ENCODE results near the gene TMA7B.

TMA7B gene

DNA sequence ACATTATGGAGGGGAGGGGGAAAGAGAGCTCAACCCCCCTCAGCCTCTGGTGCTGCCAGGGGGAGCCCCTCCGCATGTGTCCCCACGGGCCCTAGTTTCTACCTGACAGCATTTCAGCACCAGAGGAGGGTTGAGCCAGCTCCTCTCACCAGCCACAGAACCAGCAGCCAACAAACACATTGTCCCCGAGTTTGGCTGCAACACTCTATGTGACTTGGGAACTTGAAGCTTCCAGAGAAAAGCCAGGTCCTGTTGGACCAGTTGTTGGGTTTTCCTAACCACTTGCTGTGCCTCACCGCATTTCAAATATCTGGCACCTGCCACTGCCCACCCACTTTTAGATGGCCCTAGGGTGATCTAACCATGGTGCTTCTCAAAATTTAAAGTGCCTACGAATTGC is 13.5 kb downstream of the TMA7B start:
- DNase-seq, result no peak
- H3K4me1 Mint-ChIP-seq (ENCODE audit: low read depth), result no peaks in the 10 kb centered on the region
- H3K27me3 Mint-ChIP-seq, result no peaks in the 10 kb centered on the region
- H3K9me3 Mint-ChIP-seq, result no peaks in the 10 kb centered on the region
- H3K27ac Mint-ChIP-seq, result no peak overlapping the region
- H3K4me3 Mint-ChIP-seq, result no peak overlapping the region
- H3K36me3 Mint-ChIP-seq (ENCODE audit: low read depth), result peaks cover 68% of the 10 kb centered on the region

DNA sequence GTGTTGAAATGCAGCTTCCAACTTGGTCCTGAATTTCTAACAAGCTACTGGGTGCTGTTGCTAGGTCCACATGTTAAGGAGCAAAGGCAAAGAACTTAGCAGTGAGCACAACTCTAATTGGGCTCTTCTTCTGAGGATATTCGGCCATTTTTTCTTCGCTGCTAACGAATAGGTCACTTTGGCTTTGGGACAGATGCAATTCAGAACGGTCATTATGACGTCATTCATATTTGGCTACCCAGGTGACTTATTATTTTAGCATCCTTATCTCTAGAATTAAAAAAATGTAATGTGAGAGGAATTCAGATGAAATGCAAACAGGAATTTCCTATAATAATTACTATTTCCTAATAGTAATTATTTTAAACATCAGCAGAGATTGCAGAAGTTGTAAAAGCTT is 13.9 kb downstream of the TMA7B start:
- H3K4me1 Mint-ChIP-seq (ENCODE audit: low read depth), result peaks cover 4% of the 10 kb centered on the region
- H3K27ac Mint-ChIP-seq, result no peak overlapping the region
- H3K36me3 Mint-ChIP-seq (ENCODE audit: low read depth), result peaks cover 64% of the 10 kb centered on the region
- no peak for DNase-seq
- H3K4me3 Mint-ChIP-seq, result no peak overlapping the region
- no peaks in the 10 kb centered on the region for H3K9me3 Mint-ChIP-seq
- H3K27me3 Mint-ChIP-seq, result no peaks in the 10 kb centered on the region

DNA sequence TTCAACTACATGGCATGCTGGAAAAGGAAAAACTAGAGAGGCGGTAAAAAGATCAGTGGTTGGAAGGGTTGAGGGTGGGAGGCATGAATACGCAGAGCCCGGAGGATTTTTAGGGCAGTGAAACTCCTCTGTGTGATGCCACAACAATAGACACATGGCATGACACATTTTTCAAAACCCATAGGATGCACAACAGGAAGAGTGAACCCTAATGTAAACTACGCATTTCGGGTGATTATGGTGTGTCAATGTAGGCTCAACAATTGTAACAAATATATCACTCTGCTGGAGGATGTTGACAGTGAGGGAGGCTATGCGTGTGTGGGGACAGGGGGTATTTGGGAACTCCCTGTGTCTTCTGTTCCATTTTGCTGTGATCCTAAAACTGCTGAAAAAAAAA is 18.9 kb downstream of the TMA7B start:
- Mint-ChIP-seq H3K4me1 (ENCODE audit: low read depth) (peaks cover 21% of the 10 kb centered on the region), H3K27ac (peak overlapping the region; percentile 2), H3K27me3 (no peaks in the 10 kb centered on the region), H3K4me3 (no peak overlapping the region), H3K36me3 (ENCODE audit: low read depth) (peaks cover 17% of the 10 kb centered on the region), H3K9me3 (no peaks in the 10 kb centered on the region)
- no peak for DNase-seq

DNA sequence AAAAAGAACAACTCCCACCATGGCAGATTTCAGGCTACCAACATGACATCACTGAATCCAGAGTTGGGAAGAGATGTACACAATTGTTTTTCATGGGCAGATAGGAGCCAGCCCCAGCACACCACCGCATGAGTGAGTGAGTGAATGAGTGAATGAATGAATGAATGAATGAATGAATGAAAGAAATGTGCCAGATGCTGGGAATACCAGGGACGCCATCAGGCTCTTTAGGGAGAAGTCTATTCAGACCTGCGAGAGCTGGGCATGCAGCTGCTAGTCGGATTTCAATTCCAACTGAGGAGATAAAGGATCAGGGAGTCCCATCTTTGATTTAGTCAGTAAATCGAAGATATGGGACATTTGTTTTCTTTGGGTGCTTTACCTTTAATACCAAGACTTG is 19.3 kb downstream of the TMA7B start:
- no peak for DNase-seq
- Mint-ChIP-seq H3K27me3 (no peaks in the 10 kb centered on the region), H3K36me3 (ENCODE audit: low read depth) (peaks cover 16% of the 10 kb centered on the region), H3K9me3 (no peaks in the 10 kb centered on the region), H3K4me1 (ENCODE audit: low read depth) (peaks cover 21% of the 10 kb centered on the region), H3K27ac (peak overlapping the region; percentile 2), H3K4me3 (no peak overlapping the region)

DNA sequence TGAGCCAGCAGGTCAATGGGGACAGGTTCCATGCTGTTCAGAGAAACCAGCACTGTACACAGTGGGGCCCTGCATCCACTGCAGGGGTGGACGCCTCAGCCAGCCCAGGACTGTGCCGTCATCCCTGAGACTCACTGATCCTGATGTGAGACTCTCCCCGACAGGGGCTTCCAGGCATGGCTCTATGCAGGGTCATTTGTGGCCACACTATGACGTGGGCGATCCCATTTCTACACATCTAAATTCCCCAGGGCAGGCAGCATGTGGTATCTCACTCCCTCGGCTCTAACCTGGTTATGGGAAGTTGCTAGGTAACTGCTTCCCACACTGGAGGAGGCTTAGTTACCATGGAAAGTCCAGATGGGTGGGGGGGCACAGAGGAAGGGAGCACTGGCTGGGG is 20.4 kb downstream of the TMA7B start:
- Mint-ChIP-seq H3K36me3 (ENCODE audit: low read depth) (peaks cover 11% of the 10 kb centered on the region), H3K27me3 (no peaks in the 10 kb centered on the region), H3K4me3 (no peak overlapping the region), H3K27ac (peak overlapping the region; percentile 19), H3K4me1 (ENCODE audit: low read depth) (peaks cover 28% of the 10 kb centered on the region), H3K9me3 (no peaks in the 10 kb centered on the region)
- no peak for DNase-seq

DNA sequence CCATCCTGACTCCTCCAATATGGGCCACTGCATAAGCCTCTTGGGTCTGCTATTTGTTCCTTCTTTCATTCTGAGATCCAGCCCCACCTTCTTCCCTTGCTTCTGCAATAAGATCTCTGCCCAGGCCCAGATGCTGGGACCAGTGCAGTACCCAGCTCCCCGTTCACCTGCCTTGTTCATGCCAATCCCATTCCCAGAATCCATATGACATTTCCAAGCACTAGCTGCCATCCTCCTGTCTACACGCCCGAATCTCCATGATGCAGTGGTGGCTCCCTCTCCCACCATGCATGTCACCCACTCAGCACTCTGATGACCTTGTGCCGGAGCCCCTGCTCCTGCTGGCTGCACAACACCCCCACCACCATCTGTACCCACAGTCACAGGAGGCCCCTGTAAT is 23.1 kb downstream of the TMA7B start:
- Mint-ChIP-seq H3K9me3 (no peaks in the 10 kb centered on the region), H3K27ac (no peak overlapping the region), H3K4me1 (ENCODE audit: low read depth) (peaks cover 33% of the 10 kb centered on the region), H3K4me3 (no peak overlapping the region), H3K27me3 (no peaks in the 10 kb centered on the region), H3K36me3 (ENCODE audit: low read depth) (no peaks in the 10 kb centered on the region)
- no peak for DNase-seq

DNA sequence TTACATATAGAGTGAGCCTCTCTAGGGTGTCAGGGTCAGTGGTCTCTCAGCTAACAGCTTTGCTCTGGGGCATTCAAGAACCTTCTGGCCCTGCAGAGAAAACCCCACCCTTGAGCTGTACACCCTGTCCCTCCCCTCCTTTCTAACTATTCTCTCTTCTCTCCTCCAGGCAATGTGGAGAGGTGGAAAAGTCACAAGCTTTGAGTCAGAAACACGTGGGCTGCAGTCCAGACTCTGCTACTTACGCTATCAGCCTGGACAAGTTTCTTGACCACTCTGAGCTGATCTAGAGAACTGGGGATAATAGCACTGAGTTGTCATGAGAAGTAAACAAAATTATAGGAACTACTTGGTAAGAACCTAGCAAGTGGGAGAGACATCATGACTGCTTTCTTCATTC is 23.8 kb downstream of the TMA7B start:
- Mint-ChIP-seq H3K4me1 (ENCODE audit: low read depth) (peaks cover 30% of the 10 kb centered on the region), H3K4me3 (no peak overlapping the region), H3K36me3 (ENCODE audit: low read depth) (no peaks in the 10 kb centered on the region), H3K27ac (no peak overlapping the region), H3K27me3 (no peaks in the 10 kb centered on the region), H3K9me3 (no peaks in the 10 kb centered on the region)
- no peak for DNase-seq

DNA sequence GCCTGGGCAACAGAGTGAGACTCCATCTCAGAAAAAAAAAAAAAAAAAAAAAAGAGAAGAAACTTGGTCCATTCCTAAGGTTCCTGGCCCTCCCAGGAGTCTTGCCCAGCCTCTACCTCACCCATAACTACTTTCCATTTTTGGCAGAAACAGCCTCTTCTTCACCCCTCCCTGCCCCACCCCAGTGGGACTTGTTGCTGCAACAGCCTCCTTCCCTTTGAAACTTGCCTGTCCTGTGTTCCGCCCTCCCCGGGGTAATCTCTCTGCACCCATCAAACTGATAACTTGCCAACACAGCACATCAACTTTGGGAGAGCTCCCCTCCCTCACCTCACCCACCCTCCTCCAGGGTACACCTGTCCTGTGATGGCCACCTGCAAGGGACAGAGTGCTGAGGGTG is 24.5 kb downstream of the TMA7B start:
- no peaks in the 10 kb centered on the region for H3K9me3 Mint-ChIP-seq
- H3K27ac Mint-ChIP-seq, result no peak overlapping the region

DNA sequence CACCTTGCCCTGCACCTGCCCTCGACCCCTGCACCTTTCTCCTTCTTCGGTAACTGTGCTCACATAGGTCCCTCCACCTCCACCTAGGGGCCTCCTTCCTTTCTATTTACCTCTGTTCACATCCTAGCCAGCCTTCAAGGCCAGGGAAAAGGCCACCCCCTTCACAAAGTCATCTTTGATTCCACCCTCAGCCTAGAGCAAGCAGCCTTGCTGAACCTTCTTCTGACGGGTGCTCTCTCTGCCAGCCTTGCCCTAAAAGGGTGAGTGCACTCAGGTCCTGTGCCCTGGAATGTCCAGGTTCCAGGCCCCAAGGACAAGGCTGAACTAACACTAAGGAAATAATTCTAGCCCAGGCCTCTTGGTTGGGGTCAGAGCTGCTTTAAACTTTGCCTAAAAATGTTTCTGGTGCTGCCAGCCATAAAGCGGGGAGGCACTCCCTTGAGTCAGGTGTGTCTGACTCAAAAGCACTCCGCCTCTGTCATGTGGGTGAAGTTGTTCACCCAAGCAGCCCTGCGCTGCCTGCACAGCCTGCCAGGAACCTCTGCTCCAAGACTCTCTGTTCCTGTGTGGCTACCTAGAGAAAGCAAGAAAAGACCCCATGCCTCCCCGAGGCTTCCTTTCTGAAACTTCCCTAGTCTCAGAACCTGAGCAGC is 25.3 kb downstream of the TMA7B start:
- no peak overlapping the region for H3K4me3 Mint-ChIP-seq
- peaks cover 15% of the 10 kb centered on the region for H3K4me1 Mint-ChIP-seq (ENCODE audit: low read depth)
- H3K27ac Mint-ChIP-seq, result peak overlapping the region; percentile 26
- peak; percentile 37 for DNase-seq
- no peaks in the 10 kb centered on the region for H3K9me3 Mint-ChIP-seq
- H3K27me3 Mint-ChIP-seq, result peaks cover 3% of the 10 kb centered on the region
- no peaks in the 10 kb centered on the region for H3K36me3 Mint-ChIP-seq (ENCODE audit: low read depth)

More for the DNA sequence above, 24.5 kb downstream of the TMA7B start:
- DNase-seq, result no peak
- no peaks in the 10 kb centered on the region for H3K36me3 Mint-ChIP-seq (ENCODE audit: low read depth)
- H3K4me3 Mint-ChIP-seq, result no peak overlapping the region
- peaks cover 23% of the 10 kb centered on the region for H3K4me1 Mint-ChIP-seq (ENCODE audit: low read depth)
- peaks cover 3% of the 10 kb centered on the region for H3K27me3 Mint-ChIP-seq

DNA sequence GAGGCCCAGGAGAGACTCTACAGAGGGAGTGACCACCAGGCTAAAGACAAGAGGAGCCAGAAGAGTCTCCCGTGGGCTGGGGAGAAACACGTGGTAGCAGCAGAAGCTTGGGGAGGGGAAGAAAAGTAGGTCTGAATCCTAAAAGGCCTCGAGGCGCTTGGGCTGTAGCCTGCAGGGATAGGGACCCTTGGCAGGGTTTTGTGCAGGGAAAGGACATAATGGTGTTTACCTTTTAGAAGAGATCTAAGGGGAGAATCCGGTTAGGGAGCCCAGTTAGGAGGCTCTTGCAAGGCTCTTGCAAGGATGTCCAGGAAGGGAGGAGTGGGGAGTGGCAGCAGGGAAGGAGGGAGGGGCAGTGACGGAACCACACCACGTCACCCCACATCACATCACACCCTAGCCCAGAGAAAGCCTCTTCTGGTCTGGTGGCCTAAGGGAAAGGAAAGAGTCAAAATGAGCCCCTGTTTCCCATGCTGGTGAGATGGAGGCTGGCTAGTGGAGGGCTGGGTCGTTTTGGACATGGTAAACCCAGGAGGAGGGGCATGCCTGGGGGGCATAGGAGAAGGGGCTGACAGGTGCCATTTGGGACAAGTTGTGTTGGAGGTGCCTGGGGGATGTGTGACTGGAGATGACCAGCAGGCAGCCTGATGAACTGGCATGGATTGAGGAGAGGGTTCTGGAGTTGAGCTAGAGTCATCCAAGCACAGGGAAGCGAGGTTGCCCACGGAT is 28.4 kb downstream of the TMA7B start:
- no peaks in the 10 kb centered on the region for H3K36me3 Mint-ChIP-seq (ENCODE audit: low read depth)
- DNase-seq, result no peak
- H3K27me3 Mint-ChIP-seq, result peaks cover 6% of the 10 kb centered on the region
- H3K27ac Mint-ChIP-seq, result no peak overlapping the region
- H3K4me3 Mint-ChIP-seq, result no peak overlapping the region
- H3K4me1 Mint-ChIP-seq (ENCODE audit: low read depth), result peaks cover 12% of the 10 kb centered on the region
- no peaks in the 10 kb centered on the region for H3K9me3 Mint-ChIP-seq

DNA sequence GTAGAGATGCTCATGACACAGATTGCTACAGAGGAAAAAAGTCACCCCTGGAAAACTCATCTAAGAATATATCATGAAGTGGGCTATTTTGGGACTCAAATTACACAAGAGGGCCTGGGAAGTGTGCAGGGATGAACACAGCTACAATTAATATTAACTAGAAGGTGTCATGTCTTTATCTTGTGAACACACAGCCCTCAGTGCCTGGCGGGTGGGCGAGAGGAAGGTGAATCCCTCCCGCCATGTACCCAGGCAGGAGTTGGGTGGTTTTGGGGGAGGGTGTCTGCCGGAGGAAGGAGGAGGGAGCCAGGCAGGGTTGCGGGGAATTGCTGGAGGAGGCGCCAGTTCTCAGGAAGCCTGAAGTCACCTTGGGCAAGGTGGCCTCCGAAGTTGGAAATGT is 29.4 kb downstream of the TMA7B start:
- no peaks in the 10 kb centered on the region for H3K9me3 Mint-ChIP-seq
- no peak overlapping the region for H3K27ac Mint-ChIP-seq
- no peak for DNase-seq
- H3K27me3 Mint-ChIP-seq, result peaks cover 13% of the 10 kb centered on the region
- H3K36me3 Mint-ChIP-seq (ENCODE audit: low read depth), result no peaks in the 10 kb centered on the region
- H3K4me1 Mint-ChIP-seq (ENCODE audit: low read depth), result peaks cover 20% of the 10 kb centered on the region
- H3K4me3 Mint-ChIP-seq, result no peak overlapping the region

DNA sequence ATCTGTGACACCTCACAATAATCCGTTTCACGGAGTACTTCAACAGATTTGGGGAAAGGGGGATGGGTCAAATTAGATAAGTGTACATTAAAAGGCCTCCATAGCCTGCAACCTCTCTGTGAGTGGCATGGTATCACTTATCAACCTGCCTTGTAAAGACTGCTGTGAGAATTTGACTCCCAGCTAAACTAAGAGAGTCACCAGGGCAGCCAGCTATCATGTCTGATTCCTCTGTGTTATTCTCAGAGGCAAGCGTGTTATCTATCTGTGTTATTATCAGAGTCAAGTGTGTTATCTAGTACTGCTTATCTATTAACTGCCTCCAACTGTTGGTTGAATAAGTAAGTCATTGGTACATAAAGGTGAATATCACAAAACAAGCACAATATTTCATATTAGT is 30.5 kb downstream of the TMA7B start:
- H3K4me3 Mint-ChIP-seq, result no peak overlapping the region
- H3K27ac Mint-ChIP-seq, result no peak overlapping the region
- peaks cover 15% of the 10 kb centered on the region for H3K27me3 Mint-ChIP-seq
- peaks cover 13% of the 10 kb centered on the region for H3K4me1 Mint-ChIP-seq (ENCODE audit: low read depth)
- no peaks in the 10 kb centered on the region for H3K9me3 Mint-ChIP-seq
- DNase-seq, result no peak
- no peaks in the 10 kb centered on the region for H3K36me3 Mint-ChIP-seq (ENCODE audit: low read depth)

DNA sequence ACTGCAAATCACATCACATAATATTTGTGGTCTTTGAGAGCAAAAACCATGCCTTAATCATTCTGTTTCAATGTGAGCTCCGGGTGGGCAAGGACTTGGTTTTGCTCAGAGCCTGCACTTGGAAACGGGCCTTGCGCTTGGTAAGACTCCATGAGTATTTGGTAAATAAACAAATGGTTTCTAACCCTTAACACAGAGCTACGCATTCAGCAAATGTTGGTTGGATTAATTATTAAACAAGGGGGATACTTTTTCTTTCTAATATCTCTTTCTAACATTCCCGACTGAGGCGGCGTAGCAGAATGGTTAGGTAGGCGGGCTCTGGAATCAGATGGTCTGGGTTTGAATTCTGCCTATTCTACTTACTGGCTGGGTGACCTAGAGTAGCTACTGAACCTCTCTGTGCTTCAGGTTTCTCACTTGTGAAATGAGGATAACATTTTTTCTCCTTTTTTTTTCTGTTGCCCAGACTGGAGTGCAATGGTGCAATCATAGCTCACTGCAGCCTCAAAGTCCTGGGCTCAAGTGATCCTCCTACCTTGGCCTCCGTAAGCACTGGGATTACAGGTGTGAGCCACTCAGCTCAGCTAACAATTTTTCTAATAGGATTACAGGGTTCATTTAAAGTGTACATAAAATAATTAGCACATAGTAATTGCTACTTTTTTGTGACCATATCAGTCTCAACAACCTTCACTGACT is 31.1 kb downstream of the TMA7B start:
- no peak overlapping the region for H3K27ac Mint-ChIP-seq
- H3K36me3 Mint-ChIP-seq (ENCODE audit: low read depth), result no peaks in the 10 kb centered on the region
- no peaks in the 10 kb centered on the region for H3K9me3 Mint-ChIP-seq
- DNase-seq, result no peak
- no peak overlapping the region for H3K4me3 Mint-ChIP-seq
- H3K4me1 Mint-ChIP-seq (ENCODE audit: low read depth), result peaks cover 8% of the 10 kb centered on the region
- peaks cover 20% of the 10 kb centered on the region for H3K27me3 Mint-ChIP-seq

DNA sequence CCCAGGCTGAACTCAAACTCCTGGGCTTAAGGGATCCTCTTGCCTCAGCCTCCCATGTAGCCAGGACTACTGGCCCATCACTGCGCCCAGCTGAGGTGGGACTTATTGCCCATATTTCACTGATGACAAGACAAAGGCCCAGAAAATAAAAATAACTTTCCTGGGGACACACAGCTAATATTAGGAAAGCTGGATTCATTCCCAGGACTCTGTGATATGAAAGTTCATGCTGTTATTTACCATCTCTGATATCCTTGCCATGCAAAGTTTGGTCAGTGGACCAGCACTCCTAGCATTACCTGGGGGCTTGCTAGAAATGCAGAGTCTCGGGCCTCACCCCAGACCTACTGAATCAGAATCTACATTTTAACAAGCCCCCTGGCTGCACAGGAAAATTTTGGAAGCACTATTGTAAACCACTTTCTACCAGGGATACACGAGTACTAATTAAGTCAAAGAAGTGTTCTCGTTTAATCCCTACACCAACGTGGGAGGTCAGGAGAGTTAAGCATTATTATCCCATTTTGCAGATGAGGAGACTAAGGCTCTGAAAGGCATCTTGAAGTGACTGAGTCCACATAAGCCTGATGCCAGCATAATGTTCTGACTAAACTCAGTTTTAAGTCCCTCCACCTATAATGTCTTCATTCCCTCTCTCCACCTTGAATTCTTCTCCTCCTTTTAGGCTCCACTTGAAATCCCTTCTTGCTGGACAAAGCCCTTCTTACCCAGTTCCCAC is 32.1 kb downstream of the TMA7B start:
- no peak overlapping the region for H3K4me3 Mint-ChIP-seq
- H3K4me1 Mint-ChIP-seq (ENCODE audit: low read depth), result peaks cover 8% of the 10 kb centered on the region
- H3K36me3 Mint-ChIP-seq (ENCODE audit: low read depth), result no peaks in the 10 kb centered on the region
- no peak overlapping the region for H3K27ac Mint-ChIP-seq
- no peaks in the 10 kb centered on the region for H3K9me3 Mint-ChIP-seq
- H3K27me3 Mint-ChIP-seq, result peaks cover 28% of the 10 kb centered on the region
- DNase-seq, result no peak

All from activated T-cell treated with anti-CD3 and anti-CD28 coated beads, Interleukin-2, amount 50 U/mL, for 24 hours (primary cell).